ENCODE data around the gene RNF214.
"Not testable (repeated sequence)": the region's sequence is repeated elsewhere in the genome, so short reads cannot be mapped to it uniquely, and the experiment has no call there.

The RNF214 gene

GRCh38 chr11:117315285-117316196, 83.1 kb downstream of the RNF214 start:
- DNase-seq (ENCODE audit: low read depth), result no peak

DNA sequence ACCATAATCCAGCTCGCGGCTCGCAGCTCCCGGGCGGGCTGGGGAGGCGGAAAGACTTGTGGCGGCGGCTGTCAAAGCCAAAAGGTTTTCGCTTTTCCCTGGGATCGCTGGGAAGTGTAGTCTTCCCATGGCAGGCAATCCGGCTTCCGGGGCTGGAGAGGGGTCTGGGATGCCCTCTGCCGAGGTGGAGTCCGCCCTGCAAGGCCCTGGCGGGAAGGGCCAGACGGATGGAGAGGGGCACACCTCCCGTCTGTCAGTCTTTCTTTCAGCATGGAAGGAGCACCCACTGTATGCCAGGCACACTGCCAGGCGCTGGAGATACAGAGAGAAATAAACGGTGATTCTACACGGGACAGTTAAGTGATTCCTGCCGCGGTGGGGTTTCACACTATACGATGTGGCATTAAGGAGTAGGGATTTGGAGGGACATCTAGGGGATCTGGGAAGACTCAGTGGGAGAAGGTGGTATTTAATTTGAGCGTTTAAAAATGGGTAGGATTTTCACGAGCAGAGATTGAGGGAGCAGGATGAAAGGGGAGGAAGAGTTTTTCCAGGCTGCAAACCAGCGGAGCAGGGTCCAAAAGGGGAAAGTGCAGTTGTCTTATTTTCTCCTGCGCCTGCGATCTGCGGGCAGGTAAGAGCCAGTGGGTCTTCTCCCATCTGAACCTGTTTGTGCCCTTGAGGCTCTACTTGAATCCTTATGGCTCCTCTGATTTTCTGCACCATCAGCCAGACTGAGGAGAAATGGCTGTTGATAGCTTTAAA, 83.9 kb downstream of the RNF214 start, which contains the start of gene BACE1:
TSS of gene BACE1 (minus strand) at position 60 of the 765 bp plus-strand sequence. CDS start 461 bp downstream, outside the sequence.
- DNase-seq (ENCODE audit: low read depth), result peak; percentile 48

DNA sequence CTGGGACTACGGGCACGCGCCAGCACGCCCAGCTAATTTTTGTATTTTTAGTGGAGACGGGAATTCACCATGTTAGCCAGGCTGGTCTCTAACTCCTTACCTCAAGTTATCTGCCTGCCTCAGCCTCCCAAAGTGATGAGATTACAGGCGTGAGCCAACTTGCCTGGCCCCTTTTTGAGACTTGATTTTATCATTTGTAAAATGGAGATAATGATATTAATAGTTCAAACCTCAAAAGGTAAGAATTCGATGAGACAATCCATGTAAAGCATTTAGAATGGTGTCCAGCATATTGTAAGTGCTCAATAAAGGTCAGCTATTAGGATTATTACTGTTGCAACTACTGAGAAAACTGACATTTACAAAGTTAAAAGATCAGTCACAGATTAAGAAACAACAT, 86.3 kb downstream of the RNF214 start:
- DNase-seq (ENCODE audit: low read depth), result no peak

DNA sequence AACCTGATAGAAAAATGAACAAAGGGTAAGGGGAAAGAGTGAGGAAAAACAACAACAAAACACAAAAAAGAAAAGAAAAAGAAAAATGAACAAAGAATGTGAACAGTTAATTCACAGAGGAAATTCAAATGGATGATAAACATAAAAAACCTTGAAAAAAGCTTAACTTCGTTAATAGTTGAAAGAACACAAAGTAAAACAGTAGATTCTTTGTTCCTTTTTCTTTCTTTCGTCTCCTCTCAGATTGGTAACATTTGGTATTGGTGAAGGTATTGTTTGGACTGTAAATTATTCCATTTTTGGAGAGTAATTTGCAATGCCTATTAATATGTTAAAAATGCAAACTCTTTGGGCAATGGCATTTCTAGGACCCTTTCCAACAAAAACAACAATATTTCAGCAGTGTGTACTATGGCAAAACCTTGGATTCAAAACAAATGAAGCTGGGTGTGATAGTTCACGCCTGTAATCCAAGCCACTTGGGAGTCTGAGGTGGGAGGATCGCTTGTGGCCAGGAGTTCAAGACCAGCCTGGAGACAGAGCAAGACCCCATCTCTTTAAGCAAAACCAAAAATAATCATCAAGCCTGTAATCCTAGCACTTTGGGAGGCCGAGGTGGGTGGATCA, 86.9 kb downstream of the RNF214 start:
- peak; percentile 41 for DNase-seq (ENCODE audit: low read depth)

DNA sequence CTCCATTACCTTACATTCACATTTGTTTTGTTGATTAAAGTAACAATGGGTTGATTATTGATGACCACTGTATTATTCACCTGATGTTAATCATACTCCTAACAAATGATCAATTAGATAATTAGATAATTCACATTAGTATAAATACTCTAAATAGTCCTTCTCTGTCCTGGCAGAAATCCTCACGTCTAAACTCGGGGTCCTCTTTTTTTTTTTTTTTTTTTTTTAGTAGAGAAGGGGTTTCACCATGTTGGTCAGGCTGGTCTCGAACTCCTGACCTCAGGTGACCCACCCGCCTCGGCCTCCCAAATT, 94.7 kb downstream of the RNF214 start:
- DNase-seq (ENCODE audit: low read depth), result not testable (repeated sequence)

DNA sequence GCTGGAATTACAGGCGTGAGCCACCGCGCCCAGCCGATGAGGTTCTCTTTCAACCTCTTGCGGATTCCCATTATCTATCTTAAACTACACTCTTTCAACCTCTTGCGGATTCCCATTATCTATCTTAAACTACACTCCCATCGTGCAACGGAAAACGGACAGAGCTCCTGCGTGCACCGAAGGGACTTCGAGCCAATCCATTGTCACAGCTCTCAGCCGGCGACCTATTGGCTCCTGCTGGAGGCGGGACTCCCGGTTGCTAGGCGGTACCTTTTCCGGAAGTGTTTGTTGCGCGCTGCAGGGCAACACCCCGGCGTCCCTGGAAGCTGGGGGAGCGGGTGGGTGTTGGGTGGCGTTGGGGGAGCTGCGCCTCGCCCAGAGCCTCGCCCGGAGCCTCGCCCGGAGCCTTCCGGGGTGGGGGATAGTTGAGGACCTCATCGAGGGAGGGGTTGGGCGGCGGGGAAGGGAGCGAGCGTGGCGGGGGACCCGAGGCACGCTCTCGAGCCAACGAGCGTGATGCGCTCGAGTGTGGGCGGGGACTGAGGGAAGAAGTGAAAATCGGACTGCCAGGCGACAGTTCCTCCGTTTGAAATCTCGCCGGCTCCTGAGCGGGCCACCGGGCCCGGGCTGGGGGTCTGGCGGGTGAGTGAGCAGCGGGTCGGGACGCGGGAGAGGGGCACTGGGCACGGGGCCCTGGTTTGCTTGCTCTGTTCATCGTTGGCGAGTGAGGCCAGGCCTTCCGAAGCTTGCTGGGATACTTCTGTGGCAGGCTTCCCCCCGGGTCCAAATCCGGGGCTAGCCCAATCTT, 95.3 kb downstream of the RNF214 start, which contains the start of gene CEP164:
TSS of gene CEP164 (plus strand) at position 288 of the 808 bp plus-strand sequence. CDS start 10,733 bp downstream, outside the sequence.
- DNase-seq (ENCODE audit: low read depth), result peak; percentile 69

DNA sequence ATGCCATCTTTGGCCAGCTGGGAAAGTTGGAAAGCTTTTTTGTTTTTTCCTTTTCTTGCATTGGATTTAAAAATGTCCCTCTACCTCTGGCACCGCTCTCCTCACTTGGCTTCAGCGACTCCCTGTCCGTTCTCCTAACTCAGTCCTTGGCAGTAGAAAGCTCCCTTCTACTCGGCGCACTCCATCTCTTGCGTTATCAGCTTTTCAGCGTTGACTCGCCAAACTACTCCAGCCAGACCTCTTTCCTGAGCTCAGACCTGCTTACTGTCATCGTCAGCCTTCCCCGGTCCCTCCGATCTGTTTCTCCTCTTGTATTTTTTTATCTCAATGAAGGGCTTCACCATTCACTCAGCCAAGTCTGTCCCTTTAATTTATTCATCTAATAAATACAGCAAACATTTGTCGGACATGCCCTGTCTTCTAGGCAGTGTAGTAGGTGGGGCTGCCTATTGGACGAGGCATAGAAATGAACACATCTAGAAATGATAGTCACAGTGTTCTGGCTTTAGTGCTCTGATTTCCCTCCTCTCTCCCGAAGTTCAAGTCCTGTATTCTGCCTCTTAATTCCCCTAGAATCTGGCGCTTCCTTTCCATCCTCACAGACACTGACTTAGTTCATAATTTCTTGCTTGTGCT, 96.0 kb downstream of the RNF214 start:
- no peak for DNase-seq (ENCODE audit: low read depth)

- DNase-seq (ENCODE audit: low read depth), result no peak
Observed at GRCh38 chr11:117332843-117333242, 100.4 kb downstream of the RNF214 start.

DNA sequence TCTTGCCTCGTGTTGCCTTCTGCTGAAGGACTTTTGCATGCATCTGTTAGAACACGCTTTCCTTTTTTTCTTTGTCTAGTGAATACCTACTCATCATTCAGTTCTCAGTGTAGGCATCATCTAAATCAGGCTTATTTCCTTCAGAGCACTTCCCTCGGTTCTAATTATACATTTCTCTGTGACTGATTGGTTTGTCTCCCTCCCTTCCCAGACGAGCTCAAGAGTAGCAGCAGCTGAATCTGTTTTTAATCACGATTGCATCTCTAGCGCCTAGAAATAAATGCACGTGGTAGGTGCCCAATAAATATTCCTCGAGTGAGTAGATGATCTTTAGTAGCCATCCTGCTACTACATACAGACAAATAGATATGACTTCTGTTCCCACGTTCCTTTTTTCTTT, 101.4 kb downstream of the RNF214 start:
- DNase-seq (ENCODE audit: low read depth), result no peak

DNA sequence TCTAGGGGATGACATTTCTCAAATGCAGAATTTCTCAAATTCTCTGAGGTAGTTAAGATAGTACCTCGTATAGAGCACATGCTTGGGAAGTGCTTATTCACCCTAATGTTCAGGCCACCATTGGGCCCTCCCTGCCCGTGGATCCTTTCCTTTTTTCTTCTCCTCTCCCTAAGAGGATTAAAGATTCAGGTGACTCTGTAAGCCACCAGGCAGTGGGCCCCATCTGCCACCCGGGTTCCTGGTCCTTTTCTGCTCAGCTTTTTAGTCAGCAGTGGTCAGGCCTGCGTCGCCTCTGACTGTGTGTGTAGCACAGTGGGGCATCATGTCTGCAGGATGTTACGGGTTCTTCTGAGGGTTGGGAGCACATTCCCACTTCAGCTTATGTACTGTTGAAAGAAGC, 102.4 kb downstream of the RNF214 start:
- no peak for DNase-seq (ENCODE audit: low read depth)

GRCh38 chr11:117335399-117335798, 102.9 kb downstream of the RNF214 start:
- DNase-seq (ENCODE audit: low read depth), result no peak

Measured in HS-27A (cell line).